Muscle layer of duodenum (tissue), 2 donors: ENCODE data around the gene PHTF2.

Source experiments
- H3K27ac ChIP-seq: one replicate; pipeline ENCODE4 v1.7.0; 2013; ENCODE audit warnings: mild to moderate bottlenecking, low read length
- H3K27me3 ChIP-seq: one replicate; pipeline ENCODE4 v1.7.0; 2013; ENCODE audit warnings: low read depth, mild to moderate bottlenecking, control low read depth, low read length
- H3K36me3 ChIP-seq, 2 donors: one replicate each; pipeline ENCODE4 v1.7.0; 2013; ENCODE audit warnings: low read length in 2 of 2, control low read depth in 1 of 2, mild to moderate bottlenecking in 1 of 2; ENCODE audit not compliant: insufficient read depth in 2 of 2, control insufficient read depth in 1 of 2
- H3K4me1 ChIP-seq, 2 donors: one replicate each; pipeline ENCODE4 v1.7.0; 2013; ENCODE audit warnings: low read length in 2 of 2, mild to moderate bottlenecking in 2 of 2, control low read depth in 1 of 2, moderate library complexity in 1 of 2; ENCODE audit not compliant: insufficient read depth in 2 of 2, control insufficient read depth in 1 of 2
- H3K4me3 ChIP-seq, 2 donors: one replicate each; pipeline ENCODE4 v1.7.0; 2013; ENCODE audit warnings: low read length in 2 of 2, low read depth in 1 of 2, mild to moderate bottlenecking in 1 of 2
- H3K9me3 ChIP-seq, 2 donors: one replicate each; pipeline ENCODE4 v1.7.0; 2013; ENCODE audit warnings: low read length in 2 of 2, control low read depth in 1 of 2, mild to moderate bottlenecking in 1 of 2; ENCODE audit not compliant: control insufficient read depth in 1 of 2
- donor health status: healthy.

Gene PHTF2

DNA sequence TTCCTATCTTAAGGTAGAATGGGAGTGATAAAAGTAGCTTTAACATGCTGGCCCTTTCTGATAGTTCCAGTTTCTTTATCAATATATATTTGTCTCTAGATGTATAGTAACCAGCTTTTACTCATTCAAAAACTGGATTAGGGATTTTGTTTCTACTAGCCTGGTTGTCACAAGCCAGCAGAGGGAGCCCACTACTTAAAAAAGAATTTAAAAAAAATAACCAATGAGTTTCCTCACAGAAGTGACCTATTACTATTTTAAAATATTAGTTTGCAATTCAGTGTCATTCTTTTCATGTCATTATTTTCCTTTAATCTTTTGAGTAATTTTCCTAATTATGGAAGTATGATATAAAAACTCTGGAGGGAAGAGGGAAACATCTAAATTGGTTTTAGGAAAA lies 142.1 kb downstream of the PHTF2 start:
- H3K27me3 ChIP-seq = no peaks in the 10 kb centered on the region
- H3K27ac ChIP-seq = no peak overlapping the region

DNA sequence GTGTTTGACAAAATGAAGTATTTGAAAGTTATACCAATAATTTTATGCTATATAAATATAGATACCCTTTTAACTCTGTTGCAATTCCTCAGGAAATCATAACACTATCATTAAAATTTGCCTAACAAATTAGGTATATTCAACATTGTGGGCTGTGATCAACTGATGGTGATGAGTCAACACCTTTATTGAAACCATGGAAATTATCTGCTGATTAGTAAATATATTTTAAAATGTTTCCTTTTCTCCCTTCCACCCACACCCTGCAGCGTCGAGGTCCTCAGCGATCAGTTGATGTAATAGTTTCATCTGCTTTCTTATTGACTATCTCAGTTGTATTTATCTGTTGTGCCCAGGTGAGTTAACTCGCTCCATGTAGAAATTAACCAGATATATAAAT lies 143.9 kb downstream of the PHTF2 start:
- Histone ChIP-seq H3K4me1 (no peaks in the 10 kb centered on the region), H3K27me3 (no peaks in the 10 kb centered on the region), H3K27ac (no peak overlapping the region), H3K9me3 (no peaks in the 10 kb centered on the region), H3K4me3 (no peak overlapping the region), H3K36me3 (peaks cover 0 to 4% of the 10 kb centered on the region in 2 donors)

More for the DNA sequence above, 142.1 kb downstream of the PHTF2 start:
- Histone ChIP-seq H3K4me1 (no peaks in the 10 kb centered on the region), H3K9me3 (no peaks in the 10 kb centered on the region), H3K4me3 (no peak overlapping the region), H3K36me3 (peaks cover 0 to 4% of the 10 kb centered on the region in 2 donors)

DNA sequence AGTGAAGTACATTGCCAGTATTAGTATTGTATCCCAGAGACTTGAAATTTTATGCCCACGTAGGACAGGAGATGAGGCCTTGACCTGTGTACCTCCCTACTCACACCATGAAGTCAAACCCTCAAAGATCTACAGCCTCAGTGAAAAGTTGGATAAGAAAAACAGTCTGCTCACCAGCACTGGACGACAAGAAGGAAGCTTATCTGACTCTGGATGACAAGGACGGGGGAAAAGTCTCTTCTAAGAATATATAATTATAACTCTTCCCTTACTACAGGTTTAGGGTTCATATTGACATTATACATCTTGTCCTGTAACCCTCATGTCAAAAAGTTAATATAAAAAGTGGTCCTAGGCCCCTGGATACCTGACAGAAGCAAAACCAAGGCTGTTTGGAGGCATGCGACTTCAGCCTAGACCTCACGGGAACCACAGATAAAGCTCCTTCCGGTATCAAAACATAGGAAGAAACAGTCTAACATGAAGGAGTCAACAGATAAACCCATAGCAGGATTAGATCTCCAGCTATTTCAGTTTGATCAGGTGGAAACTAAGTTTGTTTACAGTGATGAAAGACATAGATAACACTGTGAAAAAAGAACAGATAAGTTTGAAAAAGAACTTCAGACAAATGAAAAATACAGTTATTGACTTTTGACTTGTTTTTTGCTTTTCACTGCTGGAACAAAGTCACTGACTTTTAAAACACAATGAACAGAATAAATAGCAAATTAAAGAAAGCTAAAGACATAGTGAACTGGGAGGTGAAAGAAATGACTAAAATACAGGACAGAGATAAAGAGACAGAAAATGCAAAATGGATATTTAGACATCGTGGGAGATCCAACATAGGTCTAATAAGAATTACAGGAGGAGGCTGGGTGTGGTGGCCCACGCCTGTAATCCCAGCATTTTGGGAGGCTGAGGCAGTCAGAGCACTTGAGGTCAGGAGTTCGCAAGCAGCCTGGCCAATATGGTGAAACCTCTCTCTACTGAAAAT lies 145.9 kb downstream of the PHTF2 start:
- Histone ChIP-seq H3K27me3 (no peaks in the 10 kb centered on the region), H3K9me3 (no peaks in the 10 kb centered on the region), H3K4me1 (no peaks in the 10 kb centered on the region), H3K27ac (no peak overlapping the region), H3K36me3 (peaks cover 0 to 4% of the 10 kb centered on the region in 2 donors), H3K4me3 (no peak overlapping the region)

- Histone ChIP-seq H3K9me3 (no peaks in the 10 kb centered on the region), H3K27me3 (no peaks in the 10 kb centered on the region), H3K36me3 (peaks cover 0 to 4% of the 10 kb centered on the region in 2 donors), H3K4me1 (no peaks in the 10 kb centered on the region), H3K27ac (no peak overlapping the region), H3K4me3 (no peak overlapping the region)
Observed at GRCh38 chr7:77950548-77950947, 152.0 kb downstream of the PHTF2 start.

GRCh38 chr7:77954773-77955555 lies 156.4 kb downstream of the PHTF2 start:
- Histone ChIP-seq H3K27me3 (no peaks in the 10 kb centered on the region), H3K27ac (no peak overlapping the region), H3K9me3 (no peaks in the 10 kb centered on the region), H3K4me1 (no peaks in the 10 kb centered on the region), H3K36me3 (peaks cover 0 to 4% of the 10 kb centered on the region in 2 donors), H3K4me3 (peak overlapping the region in 1 of 2 donors; percentile 16)

GRCh38 chr7:77958436-77958835 lies 159.9 kb downstream of the PHTF2 start:
- no peaks in the 10 kb centered on the region for H3K4me1 ChIP-seq
- no peak overlapping the region for H3K4me3 ChIP-seq
- H3K27ac ChIP-seq = no peak overlapping the region

GRCh38 chr7:77959080-77959479 lies 160.5 kb downstream of the PHTF2 start:
- H3K4me1 ChIP-seq = no peaks in the 10 kb centered on the region
- H3K9me3 ChIP-seq = no peaks in the 10 kb centered on the region
- no peaks in the 10 kb centered on the region for H3K27me3 ChIP-seq
- no peak overlapping the region for H3K4me3 ChIP-seq
- H3K27ac ChIP-seq = no peak overlapping the region
- H3K36me3 ChIP-seq = peaks cover 0 to 4% of the 10 kb centered on the region in 2 donors

More at GRCh38 chr7:77958436-77958835, 159.9 kb downstream of the PHTF2 start:
- H3K36me3 ChIP-seq = peaks cover 0 to 4% of the 10 kb centered on the region in 2 donors
- H3K27me3 ChIP-seq = no peaks in the 10 kb centered on the region
- no peaks in the 10 kb centered on the region for H3K9me3 ChIP-seq

DNA sequence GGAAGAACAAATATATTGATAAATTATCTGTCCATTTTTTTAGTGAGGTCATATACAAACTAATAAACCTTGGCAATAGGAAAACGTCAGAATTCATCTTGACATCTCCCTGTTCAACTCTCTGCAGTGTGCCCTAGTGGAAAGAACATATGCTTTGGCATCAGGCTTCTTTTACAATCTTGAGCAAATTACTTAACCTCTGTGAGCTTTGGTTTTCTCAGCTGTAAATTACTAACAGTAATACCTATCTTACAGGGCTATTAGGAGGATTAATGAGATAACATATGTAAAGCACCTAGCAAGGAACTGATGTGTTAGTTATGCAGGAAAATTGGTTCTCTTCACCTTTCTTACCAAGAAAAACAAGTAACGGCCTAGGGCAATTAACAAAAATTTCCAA lies 161.8 kb downstream of the PHTF2 start:
- peaks cover 0 to under 1% of the 10 kb centered on the region in 2 donors for H3K36me3 ChIP-seq
- H3K27ac ChIP-seq = no peak overlapping the region
- H3K9me3 ChIP-seq = no peaks in the 10 kb centered on the region
- H3K27me3 ChIP-seq = no peaks in the 10 kb centered on the region
- H3K4me3 ChIP-seq = no peak overlapping the region
- no peaks in the 10 kb centered on the region for H3K4me1 ChIP-seq

- no peaks in the 10 kb centered on the region for H3K36me3 ChIP-seq
Observed at GRCh38 chr7:77967429-77967828, 168.9 kb downstream of the PHTF2 start.

GRCh38 chr7:77971726-77972125 lies 173.2 kb downstream of the PHTF2 start:
- H3K9me3 ChIP-seq = no peaks in the 10 kb centered on the region

More at GRCh38 chr7:77967429-77967828, 168.9 kb downstream of the PHTF2 start:
- no peak overlapping the region for H3K4me3 ChIP-seq
- H3K27me3 ChIP-seq = no peaks in the 10 kb centered on the region
- no peaks in the 10 kb centered on the region for H3K4me1 ChIP-seq
- H3K9me3 ChIP-seq = no peaks in the 10 kb centered on the region
- H3K27ac ChIP-seq = no peak overlapping the region

More at GRCh38 chr7:77971726-77972125, 173.2 kb downstream of the PHTF2 start:
- Histone ChIP-seq H3K36me3 (no peaks in the 10 kb centered on the region), H3K27ac (no peak overlapping the region), H3K4me1 (no peaks in the 10 kb centered on the region), H3K4me3 (no peak overlapping the region), H3K27me3 (no peaks in the 10 kb centered on the region)
